ENCODE data around the gene NFIX. TPM values are rescaled to one million over a fixed set of nuclear protein-coding genes. Genes with fewer than 3 reads are reported as not detected.
A peak's percentile ranks its signal among the peaks of the same experiment; 100 is the strongest.

The NFIX gene
- total RNA-seq, 4 donors from 2014 or later = 32.3 to 81.2 (median 51.6) TPM

DNA sequence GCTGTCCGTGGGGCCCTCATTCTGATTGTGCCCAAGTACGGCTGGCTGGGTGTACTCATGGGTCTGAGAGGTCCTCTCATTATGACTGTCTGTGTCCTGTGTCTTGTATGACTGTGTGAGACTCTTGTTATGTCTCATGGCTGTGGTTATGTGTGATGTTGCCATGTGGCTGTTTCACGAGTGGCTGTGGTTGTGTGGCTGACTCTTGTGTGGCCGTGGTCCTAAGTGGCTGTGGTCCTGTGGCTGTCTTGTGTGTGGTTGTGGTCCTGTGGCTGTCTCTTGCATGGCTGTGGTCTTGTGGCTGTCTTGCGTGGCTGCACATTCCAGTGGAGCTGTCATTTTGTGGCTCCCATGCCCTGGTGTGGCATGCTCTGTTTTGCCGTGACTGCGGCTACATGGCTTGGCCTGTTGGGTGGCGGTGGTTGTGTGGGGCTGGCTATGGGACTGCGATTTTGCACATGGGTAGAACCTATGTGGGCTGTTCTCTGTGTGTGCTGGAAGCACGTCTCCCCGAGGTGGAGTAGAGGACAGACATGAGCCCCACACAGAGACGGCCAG is 104.8 kb downstream of the NFIX start:
- WGBS, 2 donors = 49% methylated on average over 3 to 5 of the region's 12 CpGs
- peaks cover 40 to 100% (median 57%) of the 10 kb centered on the region in 3 donors for H3K4me1 ChIP-seq

DNA sequence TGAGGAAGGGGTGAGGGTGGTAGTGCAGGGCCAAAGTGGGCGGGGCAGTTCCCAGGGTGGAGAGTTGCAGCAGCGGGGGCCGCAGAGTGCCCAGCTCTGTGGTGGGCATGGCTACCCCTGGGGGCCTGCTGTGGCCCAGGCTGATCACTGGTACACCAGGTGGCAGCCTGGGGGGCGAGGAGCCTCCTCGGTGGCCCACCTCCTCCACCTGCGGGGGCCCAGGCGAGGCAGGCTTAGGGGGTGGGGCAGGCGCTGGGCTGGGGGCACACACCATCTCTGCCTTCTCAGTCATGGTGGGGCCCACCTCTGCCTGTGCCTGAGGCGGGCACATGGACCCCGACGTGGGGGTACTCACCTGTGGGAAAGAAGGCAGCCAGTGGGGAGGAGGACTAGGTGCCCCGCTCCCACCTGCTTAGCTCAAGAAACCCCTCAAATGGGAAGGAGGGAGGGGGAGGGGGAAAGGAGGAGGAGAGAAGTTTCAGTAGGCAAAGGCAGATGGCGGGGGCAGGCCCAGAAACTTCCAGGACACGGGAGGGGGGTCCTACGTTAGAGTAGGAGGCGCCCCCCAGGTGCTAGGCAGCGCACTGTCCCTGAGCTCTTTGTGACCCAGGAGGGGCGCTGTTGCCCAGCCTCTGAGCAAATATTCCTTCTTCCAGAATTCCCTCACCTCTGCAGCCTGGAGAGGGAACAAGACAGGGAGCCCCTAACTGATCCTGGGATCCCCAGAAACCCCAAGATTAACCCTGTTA is 105.7 kb downstream of the NFIX start:
- WGBS, 2 donors = 68% methylated on average over 6 of the region's 18 CpGs; no CpG with 5 or more reads in 1 of the 2 donors
- Histone ChIP-seq H3K27ac (peak overlapping the region; percentile 18 to 94 (median 92)), H3K9me3 (no peaks in the 10 kb centered on the region), H3K36me3 (peaks cover 0 to 19% (median 0%) of the 10 kb centered on the region in 3 donors), H3K4me1 (peaks cover 38 to 91% (median 48%) of the 10 kb centered on the region in 3 donors), H3K4me3 (peak overlapping the region in 3 of 4 donors; percentile 48 to 65 (median 52)), H3K27me3 (peaks cover 0 to 9% (median 0%) of the 10 kb centered on the region in 4 donors)
- no peak for DNase-seq
- TF ChIP-seq, protein P1, sequence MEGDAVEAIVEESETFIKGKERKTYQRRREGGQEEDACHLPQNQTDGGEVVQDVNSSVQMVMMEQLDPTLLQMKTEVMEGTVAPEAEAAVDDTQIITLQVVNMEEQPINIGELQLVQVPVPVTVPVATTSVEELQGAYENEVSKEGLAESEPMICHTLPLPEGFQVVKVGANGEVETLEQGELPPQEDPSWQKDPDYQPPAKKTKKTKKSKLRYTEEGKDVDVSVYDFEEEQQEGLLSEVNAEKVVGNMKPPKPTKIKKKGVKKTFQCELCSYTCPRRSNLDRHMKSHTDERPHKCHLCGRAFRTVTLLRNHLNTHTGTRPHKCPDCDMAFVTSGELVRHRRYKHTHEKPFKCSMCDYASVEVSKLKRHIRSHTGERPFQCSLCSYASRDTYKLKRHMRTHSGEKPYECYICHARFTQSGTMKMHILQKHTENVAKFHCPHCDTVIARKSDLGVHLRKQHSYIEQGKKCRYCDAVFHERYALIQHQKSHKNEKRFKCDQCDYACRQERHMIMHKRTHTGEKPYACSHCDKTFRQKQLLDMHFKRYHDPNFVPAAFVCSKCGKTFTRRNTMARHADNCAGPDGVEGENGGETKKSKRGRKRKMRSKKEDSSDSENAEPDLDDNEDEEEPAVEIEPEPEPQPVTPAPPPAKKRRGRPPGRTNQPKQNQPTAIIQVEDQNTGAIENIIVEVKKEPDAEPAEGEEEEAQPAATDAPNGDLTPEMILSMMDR (IDR thresholded peaks at IDR 0.05) = peak in 5 of 6 experiments; percentile 15 to 42 (median 21)
- TF ChIP-seq POLR2A (IDR thresholded peaks at IDR 0.05) = no peak
- intact Hi-C loops (cut with DNase I) = no loop called here

More for the DNA sequence above, 104.8 kb downstream of the NFIX start:
- Histone ChIP-seq H3K36me3 (peaks cover 0 to 19% (median 0%) of the 10 kb centered on the region in 3 donors), H3K27me3 (peaks cover 0 to 9% (median 0%) of the 10 kb centered on the region in 4 donors), H3K27ac (peak overlapping the region; percentile 75 to 94 (median 92)), H3K4me3 (peak overlapping the region in 3 of 4 donors; percentile 44 to 62 (median 52)), H3K9me3 (no peaks in the 10 kb centered on the region)
- DNase-seq = no peak
- TF ChIP-seq, protein P1 (IDR thresholded peaks at IDR 0.05) = no peak
- TF ChIP-seq POLR2A (IDR thresholded peaks at IDR 0.05) = no peak
- intact Hi-C loops (cut with DNase I) = no loop called here

DNA sequence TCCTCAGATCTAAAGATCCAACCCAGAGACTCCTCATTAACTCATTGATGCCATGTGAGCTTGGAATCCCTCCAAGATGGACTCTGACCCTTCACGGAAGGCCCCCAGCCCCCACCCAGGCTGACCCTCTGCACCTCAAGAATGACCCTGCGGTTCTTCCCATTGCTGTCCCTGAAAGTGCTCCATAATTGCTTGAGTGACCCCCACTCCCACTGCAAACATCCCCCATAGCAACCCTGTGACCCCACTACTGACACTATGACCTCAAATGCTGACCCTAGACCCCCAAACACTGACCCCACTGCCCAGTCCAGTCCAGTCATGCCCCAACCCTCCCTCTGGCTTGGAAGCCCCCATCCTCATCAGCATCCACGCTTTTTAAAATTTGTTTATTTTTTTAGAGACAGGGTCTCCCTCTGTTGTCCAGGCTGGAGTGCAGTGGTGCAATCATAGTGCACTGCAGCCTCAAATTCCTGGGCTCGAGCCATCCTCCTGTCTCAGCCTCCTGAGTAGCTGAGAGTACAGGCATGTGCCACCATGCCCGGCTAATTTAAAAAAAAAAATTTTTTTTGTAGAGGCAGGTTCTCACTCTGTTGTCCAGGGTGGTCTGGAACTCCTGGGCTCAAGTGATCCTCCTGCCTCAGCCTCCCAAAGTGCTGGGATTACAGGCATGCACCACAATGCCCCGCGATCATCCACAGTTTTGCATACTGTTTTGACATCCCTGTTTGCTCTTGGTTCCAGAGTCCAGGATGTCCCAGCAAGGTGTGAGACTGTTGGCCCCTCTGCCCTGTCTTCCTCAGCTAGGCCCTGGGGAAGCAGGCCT is 106.5 kb downstream of the NFIX start:
- 38 to 52% methylated on average over 5 to 7 of the region's 7 CpGs for WGBS, 2 donors
- H3K27ac ChIP-seq = peak overlapping the region; percentile 61 to 94 (median 92)
- intact Hi-C loops (cut with DNase I) = no loop called here
- no peaks in the 10 kb centered on the region for H3K9me3 ChIP-seq
- TF ChIP-seq, protein P1 (IDR thresholded peaks at IDR 0.05) = no peak
- TF ChIP-seq POLR2A (IDR thresholded peaks at IDR 0.05) = no peak
- H3K4me3 ChIP-seq = peak overlapping the region; percentile 23 to 65 (median 50)
- DNase-seq = no peak
- peaks cover 0 to 18% (median 0%) of the 10 kb centered on the region in 3 donors for H3K36me3 ChIP-seq
- peaks cover 0 to 9% (median 0%) of the 10 kb centered on the region in 4 donors for H3K27me3 ChIP-seq
- H3K4me1 ChIP-seq = peaks cover 32 to 83% (median 41%) of the 10 kb centered on the region in 3 donors

DNA sequence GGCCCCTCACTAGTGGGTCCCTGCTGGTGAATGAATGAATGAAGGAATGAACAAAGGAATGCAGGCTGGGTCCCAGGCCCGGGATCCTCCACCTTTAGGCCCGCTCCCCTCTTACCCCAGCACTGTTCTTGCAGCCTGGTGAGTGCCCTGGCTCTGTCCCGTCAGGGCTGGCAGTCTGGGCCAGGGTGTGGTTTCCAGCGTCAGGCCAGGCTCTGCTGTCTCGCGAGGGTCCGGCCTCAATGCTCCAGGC is 107.1 kb downstream of the NFIX start:
- intact Hi-C loops (cut with DNase I) = no loop called here
- Histone ChIP-seq H3K4me1 (peaks cover 30 to 77% (median 40%) of the 10 kb centered on the region in 3 donors), H3K4me3 (peak overlapping the region; percentile 23 to 65 (median 50)), H3K27me3 (peaks cover 0 to 8% (median 0%) of the 10 kb centered on the region in 4 donors), H3K36me3 (peaks cover 0 to 23% (median 0%) of the 10 kb centered on the region in 3 donors), H3K27ac (peak overlapping the region; percentile 61 to 94 (median 89)), H3K9me3 (no peaks in the 10 kb centered on the region)
- 0% methylated on average over 2 of the region's 7 CpGs; no CpG with 5 or more reads in 1 of the 2 donors for WGBS, 2 donors
- no peak for DNase-seq
- TF ChIP-seq POLR2A (IDR thresholded peaks at IDR 0.05) = no peak
- TF ChIP-seq, protein P1 (IDR thresholded peaks at IDR 0.05) = no peak
